ENCODE measurements around the gene KIAA1217.

Gene KIAA1217

GRCh38 chr10:24249829-24250415 lies 41.0 kb downstream of the KIAA1217 start:
- WGBS (ENCODE audit: extremely low coverage, insufficient coverage, insufficient read length) = no CpG with 5 or more reads among the region's 9 CpGs
- no peak overlapping the region for H3K9ac ChIP-seq (ENCODE audit: low read length)
- peaks cover 25% of the 10 kb centered on the region for H3K79me2 ChIP-seq (ENCODE audit: control insufficient read depth, insufficient read depth, low read length, poor library complexity)
- peak overlapping the region; percentile 8 for H3K4ac ChIP-seq (ENCODE audit: low read depth, low read length)
- peaks cover 39% of the 10 kb centered on the region for H3K79me1 ChIP-seq (ENCODE audit: low read length)
- H2BK120ac ChIP-seq (ENCODE audit: insufficient read depth, low read length, poor library complexity) = peak overlapping the region; percentile 10
- H3K27ac ChIP-seq (ENCODE audit: low read depth, low read length) = peak overlapping the region; percentile 86
- H3K4me1 ChIP-seq (ENCODE audit: control insufficient read depth in 1 of 2, insufficient read depth in 2 of 2, low read length in 2 of 2) = peaks cover 34 to 46% of the 10 kb centered on the region in 2 experiments
- no peaks in the 10 kb centered on the region for H3K9me3 ChIP-seq (ENCODE audit: insufficient read depth, low read depth, low read length)
- H2AK5ac ChIP-seq (ENCODE audit: low read length) = no peak overlapping the region
- no peaks in the 10 kb centered on the region for H3K27me3 ChIP-seq (ENCODE audit: insufficient read depth, low read length)
- peak overlapping the region; percentile 72 for H2BK12ac ChIP-seq (ENCODE audit: low read length)
- peak overlapping the region; percentile 25 for H4K8ac ChIP-seq (ENCODE audit: low read depth, low read length)
- H2AFZ ChIP-seq (ENCODE audit: insufficient read depth, low read length, poor library complexity) = no peak overlapping the region
- H3K23ac ChIP-seq (ENCODE audit: low read length) = no peak overlapping the region
- peak overlapping the region; percentile 53 for H4K91ac ChIP-seq (ENCODE audit: low read depth, low read length)
- H4K12ac ChIP-seq (ENCODE audit: low read depth, low read length) = peak overlapping the region; percentile 7
- H3K14ac ChIP-seq (ENCODE audit: low read length) = peak overlapping the region; percentile 67
- DNase-seq = peak; percentile 85 to 91
- peak overlapping the region; percentile 52 for H2BK5ac ChIP-seq (ENCODE audit: low read depth, low read length, poor library complexity)
- H3K4me2 ChIP-seq (ENCODE audit: low read length) = peak overlapping the region; percentile 0
- H3K18ac ChIP-seq (ENCODE audit: low read length) = peak overlapping the region; percentile 69
- H3K36me3 ChIP-seq (ENCODE audit: control insufficient read depth in 1 of 2, insufficient read depth in 2 of 2, low read length in 2 of 2) = peaks cover 7 to 9% of the 10 kb centered on the region in 2 experiments
- no peak overlapping the region for H3K4me3 ChIP-seq (ENCODE audit: low read depth, low read length)

- peak overlapping the region; percentile 29 for H2BK5ac ChIP-seq (ENCODE audit: low read depth, low read length, poor library complexity)
- WGBS (ENCODE audit: extremely low coverage, insufficient coverage, insufficient read length) = no CpG with 5 or more reads among the region's 2 CpGs
- H2BK12ac ChIP-seq (ENCODE audit: low read length) = no peak overlapping the region
- H3K27ac ChIP-seq (ENCODE audit: low read depth, low read length) = peak overlapping the region; percentile 86
- H3K4me3 ChIP-seq (ENCODE audit: low read depth, low read length) = no peak overlapping the region
- H3K14ac ChIP-seq (ENCODE audit: low read length) = no peak overlapping the region
- no peak overlapping the region for H4K91ac ChIP-seq (ENCODE audit: low read depth, low read length)
- H3K79me1 ChIP-seq (ENCODE audit: low read length) = peaks cover 46% of the 10 kb centered on the region
- no peak overlapping the region for H2AFZ ChIP-seq (ENCODE audit: insufficient read depth, low read length, poor library complexity)
- H2AK5ac ChIP-seq (ENCODE audit: low read length) = no peak overlapping the region
- H3K18ac ChIP-seq (ENCODE audit: low read length) = no peak overlapping the region
- peak; percentile 52 to 91 for DNase-seq
- no peak overlapping the region for H4K8ac ChIP-seq (ENCODE audit: low read depth, low read length)
- H3K4ac ChIP-seq (ENCODE audit: low read depth, low read length) = no peak overlapping the region
- peaks cover 27% of the 10 kb centered on the region for H3K79me2 ChIP-seq (ENCODE audit: control insufficient read depth, insufficient read depth, low read length, poor library complexity)
- no peak overlapping the region for H2BK120ac ChIP-seq (ENCODE audit: insufficient read depth, low read length, poor library complexity)
- H3K9ac ChIP-seq (ENCODE audit: low read length) = no peak overlapping the region
- H3K4me1 ChIP-seq (ENCODE audit: control insufficient read depth in 1 of 2, insufficient read depth in 2 of 2, low read length in 2 of 2) = peaks cover 38 to 47% of the 10 kb centered on the region in 2 experiments
- no peak overlapping the region for H4K12ac ChIP-seq (ENCODE audit: low read depth, low read length)
- no peak overlapping the region for H3K23ac ChIP-seq (ENCODE audit: low read length)
- peak overlapping the region; percentile 52 for H3K4me2 ChIP-seq (ENCODE audit: low read length)
- H3K36me3 ChIP-seq (ENCODE audit: control insufficient read depth in 1 of 2, insufficient read depth in 2 of 2, low read length in 2 of 2) = peaks cover 2 to 3% of the 10 kb centered on the region in 2 experiments
- no peaks in the 10 kb centered on the region for H3K27me3 ChIP-seq (ENCODE audit: insufficient read depth, low read length)
- no peaks in the 10 kb centered on the region for H3K9me3 ChIP-seq (ENCODE audit: insufficient read depth, low read depth, low read length)
Observed at GRCh38 chr10:24251547-24251946, 42.6 kb downstream of the KIAA1217 start.

- H4K12ac ChIP-seq (ENCODE audit: low read depth, low read length) = no peak overlapping the region
- no CpG with 5 or more reads among the region's 3 CpGs for WGBS (ENCODE audit: extremely low coverage, insufficient coverage, insufficient read length)
Observed at GRCh38 chr10:24254180-24254579, 45.2 kb downstream of the KIAA1217 start.

GRCh38 chr10:24255115-24255880 lies 46.4 kb downstream of the KIAA1217 start:
- H3K9ac ChIP-seq (ENCODE audit: low read length) = peak overlapping the region; percentile 86
- H3K18ac ChIP-seq (ENCODE audit: low read length) = peak overlapping the region; percentile 95
- peaks cover 42% of the 10 kb centered on the region for H3K79me2 ChIP-seq (ENCODE audit: control insufficient read depth, insufficient read depth, low read length, poor library complexity)
- peak overlapping the region; percentile 88 for H3K23ac ChIP-seq (ENCODE audit: low read length)
- peak overlapping the region; percentile 78 for H4K8ac ChIP-seq (ENCODE audit: low read depth, low read length)
- DNase-seq = peak; percentile 84 to 96
- H2AK5ac ChIP-seq (ENCODE audit: low read length) = peak overlapping the region; percentile 86
- peak overlapping the region; percentile 15 for H4K12ac ChIP-seq (ENCODE audit: low read depth, low read length)
- peaks cover 53% of the 10 kb centered on the region for H3K79me1 ChIP-seq (ENCODE audit: low read length)
- no peaks in the 10 kb centered on the region for H3K9me3 ChIP-seq (ENCODE audit: insufficient read depth, low read depth, low read length)
- H3K27me3 ChIP-seq (ENCODE audit: insufficient read depth, low read length) = no peaks in the 10 kb centered on the region
- peak overlapping the region; percentile 82 for H3K14ac ChIP-seq (ENCODE audit: low read length)
- H3K36me3 ChIP-seq (ENCODE audit: control insufficient read depth in 1 of 2, insufficient read depth in 2 of 2, low read length in 2 of 2) = peaks cover 6 to 9% of the 10 kb centered on the region in 2 experiments
- peak overlapping the region; percentile 78 for H3K4me2 ChIP-seq (ENCODE audit: low read length)
- WGBS (ENCODE audit: extremely low coverage, insufficient coverage, insufficient read length) = no CpG with 5 or more reads among the region's 14 CpGs
- H3K4me1 ChIP-seq (ENCODE audit: control insufficient read depth in 1 of 2, insufficient read depth in 2 of 2, low read length in 2 of 2) = peaks cover 46 to 60% of the 10 kb centered on the region in 2 experiments
- H3K4me3 ChIP-seq (ENCODE audit: low read depth, low read length) = peak overlapping the region; percentile 63
- peak overlapping the region; percentile 37 for H2BK12ac ChIP-seq (ENCODE audit: low read length)
- peak overlapping the region; percentile 98 for H3K4ac ChIP-seq (ENCODE audit: low read depth, low read length)
- H2BK120ac ChIP-seq (ENCODE audit: insufficient read depth, low read length, poor library complexity) = peak overlapping the region; percentile 69
- peak overlapping the region; percentile 76 for H2BK5ac ChIP-seq (ENCODE audit: low read depth, low read length, poor library complexity)
- H3K27ac ChIP-seq (ENCODE audit: low read depth, low read length) = peak overlapping the region; percentile 98
- H4K91ac ChIP-seq (ENCODE audit: low read depth, low read length) = peak overlapping the region; percentile 83
- peak overlapping the region; percentile 7 for H2AFZ ChIP-seq (ENCODE audit: insufficient read depth, low read length, poor library complexity)

More at GRCh38 chr10:24254180-24254579, 45.2 kb downstream of the KIAA1217 start:
- Histone ChIP-seq H3K79me1 (ENCODE audit: low read length) (peaks cover 57% of the 10 kb centered on the region), H3K23ac (ENCODE audit: low read length) (no peak overlapping the region), H3K36me3 (ENCODE audit: control insufficient read depth in 1 of 2, insufficient read depth in 2 of 2, low read length in 2 of 2) (peaks cover 6 to 7% of the 10 kb centered on the region in 2 experiments), H3K4me3 (ENCODE audit: low read depth, low read length) (no peak overlapping the region), H3K4me2 (ENCODE audit: low read length) (no peak overlapping the region), H4K91ac (ENCODE audit: low read depth, low read length) (peak overlapping the region; percentile 50), H3K14ac (ENCODE audit: low read length) (peak overlapping the region; percentile 74), H3K9ac (ENCODE audit: low read length) (no peak overlapping the region), H3K27me3 (ENCODE audit: insufficient read depth, low read length) (no peaks in the 10 kb centered on the region), H3K4me1 (ENCODE audit: control insufficient read depth in 1 of 2, insufficient read depth in 2 of 2, low read length in 2 of 2) (peaks cover 48 to 60% of the 10 kb centered on the region in 2 experiments), H2AK5ac (ENCODE audit: low read length) (peak overlapping the region; percentile 67), H2BK120ac (ENCODE audit: insufficient read depth, low read length, poor library complexity) (peak overlapping the region; percentile 68), H3K27ac (ENCODE audit: low read depth, low read length) (peak overlapping the region; percentile 98), H3K79me2 (ENCODE audit: control insufficient read depth, insufficient read depth, low read length, poor library complexity) (peaks cover 37% of the 10 kb centered on the region), H2BK5ac (ENCODE audit: low read depth, low read length, poor library complexity) (peak overlapping the region; percentile 2), H2BK12ac (ENCODE audit: low read length) (peak overlapping the region; percentile 82), H3K9me3 (ENCODE audit: insufficient read depth, low read depth, low read length) (no peaks in the 10 kb centered on the region), H2AFZ (ENCODE audit: insufficient read depth, low read length, poor library complexity) (no peak overlapping the region), H4K8ac (ENCODE audit: low read depth, low read length) (peak overlapping the region; percentile 13), H3K4ac (ENCODE audit: low read depth, low read length) (peak overlapping the region; percentile 38), H3K18ac (ENCODE audit: low read length) (peak overlapping the region; percentile 86)
- DNase-seq = peak in 1 of 2 donors; percentile 23
